Stimulated activated CD8-positive, alpha-beta memory T cell treated with anti-CD3 and anti-CD28 coated beads, Interleukin-7, amount 100 ng/mL, for 4 hours (primary cell): ENCODE measurements around the gene OR1I1.
"Not testable (repeated sequence)": the region's sequence is repeated elsewhere in the genome, so short reads cannot be mapped to it uniquely, and the experiment has no call there.

ENCODE experiments used
- DNase-seq, 2 donors: peaks; one replicate each; pipeline ENCODE4 v3.0.0-alpha.2; 2020; ENCODE audit warnings: low read depth in 2 of 2

Gene OR1I1

DNA sequence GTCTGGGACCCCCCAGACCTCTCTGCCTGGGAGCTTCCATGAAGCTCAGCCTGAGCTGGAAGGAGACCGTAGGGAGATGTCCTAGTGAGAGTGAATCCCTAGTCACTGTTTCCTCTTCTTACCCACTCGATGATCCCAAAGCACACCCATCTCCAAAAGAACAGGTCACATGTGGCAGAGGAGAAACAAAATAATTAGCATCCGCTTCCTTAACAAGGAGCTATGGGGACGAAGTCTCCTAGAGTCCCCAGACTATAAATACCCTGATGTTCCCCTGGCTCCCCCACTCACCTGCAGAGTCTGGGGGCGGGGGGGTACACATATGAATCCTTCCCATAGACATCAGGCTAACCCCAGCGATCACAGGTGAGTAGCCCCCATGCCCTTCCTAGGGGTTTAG is at the start of gene OR1I1:
Gene OR1I1, plus strand, starts transcription at position 301 of the 400 bp plus-strand sequence. CDS start 4,855 bp downstream, outside the sequence.
- no peak for DNase-seq

- no peak for DNase-seq
Measured at GRCh38 chr19:15035795-15036311, 46.2 kb upstream of the OR1I1 start.

GRCh38 chr19:15037586-15037985 is 44.4 kb upstream of the OR1I1 start:
- no peak for DNase-seq

DNA sequence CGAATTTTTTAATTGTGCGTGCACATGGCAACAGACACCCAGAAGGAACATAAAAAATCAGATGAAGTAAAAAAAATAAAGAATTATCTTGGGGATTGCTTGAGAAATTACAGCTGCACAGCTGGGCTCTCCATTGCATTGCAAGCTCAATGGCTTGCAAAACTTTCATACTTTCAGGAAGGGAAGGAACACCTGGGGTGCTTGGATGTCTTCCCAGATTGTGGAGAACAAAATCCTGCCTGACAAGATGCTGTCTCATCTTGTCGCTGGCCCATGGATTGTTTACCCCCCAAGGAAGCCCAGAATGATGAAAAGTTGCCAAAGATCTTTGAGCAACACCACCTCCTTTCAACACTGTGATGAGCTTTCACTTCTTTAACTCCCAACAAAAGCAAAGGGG is 43.7 kb upstream of the OR1I1 start:
- DNase-seq: no peak

DNA sequence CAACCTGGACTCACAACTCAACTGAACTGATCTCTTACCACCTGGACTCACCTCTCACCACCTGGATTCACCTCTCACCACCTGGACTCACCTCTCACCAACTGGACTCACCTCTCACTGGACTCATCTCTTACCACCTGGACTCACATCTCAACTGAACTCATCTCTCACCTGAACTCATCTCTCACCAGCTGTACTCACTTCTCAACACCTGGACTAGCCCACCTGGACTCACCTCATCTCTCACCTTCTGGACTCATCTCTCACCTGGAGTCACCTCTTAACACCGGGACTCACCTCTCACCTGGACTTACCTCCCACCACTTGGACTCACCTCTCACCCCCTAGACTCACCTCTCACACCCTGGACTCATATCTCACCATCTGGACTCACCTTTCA is 40.0 kb upstream of the OR1I1 start:
- no peak for DNase-seq

GRCh38 chr19:15042826-15043225 is 39.2 kb upstream of the OR1I1 start:
- DNase-seq: no peak

DNA sequence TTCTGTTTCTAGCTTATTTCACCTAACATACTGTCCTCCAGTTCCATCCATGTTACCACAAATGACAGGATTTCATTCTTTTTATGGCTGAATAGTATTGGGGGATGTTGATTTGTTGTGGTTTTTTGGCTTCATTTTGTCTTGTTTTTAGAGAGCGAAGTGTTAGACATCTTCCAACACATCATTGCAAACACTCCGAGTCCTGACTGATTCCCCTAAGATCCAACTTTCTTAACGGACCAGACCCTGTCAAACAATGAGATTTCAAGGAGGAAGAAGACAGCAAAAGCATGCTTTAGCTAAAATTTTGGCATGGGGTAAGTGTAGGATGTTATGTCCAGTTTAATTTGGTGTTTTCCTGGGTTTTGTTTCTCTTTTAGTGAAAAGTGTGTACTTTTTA is 36.5 kb upstream of the OR1I1 start:
- DNase-seq: no peak

GRCh38 chr19:15047680-15048079 is 34.3 kb upstream of the OR1I1 start:
- no peak for DNase-seq

GRCh38 chr19:15048128-15048527 is 33.9 kb upstream of the OR1I1 start:
- DNase-seq: no peak

GRCh38 chr19:15048885-15049541 is 33.0 kb upstream of the OR1I1 start, which contains the start of gene CASP14:
CASP14 (plus strand) TSS chr19:15049480; CDS start chr19:15052252, 2,772 bp downstream.
- DNase-seq: no peak

- no peak for DNase-seq
Measured at GRCh38 chr19:15050639-15051038, 31.4 kb upstream of the OR1I1 start.

DNA sequence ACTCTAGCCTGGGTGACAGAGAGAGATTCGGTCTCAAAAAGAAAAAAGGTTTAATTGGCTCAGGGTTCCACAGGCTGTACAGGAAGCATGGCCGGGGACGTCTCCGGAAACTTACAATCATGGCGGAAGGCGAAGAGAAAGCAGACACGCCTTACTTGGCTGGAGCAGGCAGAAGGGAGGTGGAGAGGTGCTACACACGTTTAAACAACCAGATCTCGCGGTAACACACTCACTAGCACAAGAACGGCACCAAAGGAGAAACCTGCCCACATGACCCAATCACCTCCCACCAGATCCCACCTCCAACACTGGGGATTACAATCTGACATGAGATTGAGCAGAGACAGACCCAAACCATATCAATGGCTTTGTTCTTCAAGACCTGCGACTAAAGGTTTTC is 20.0 kb upstream of the OR1I1 start:
- no peak for DNase-seq

DNA sequence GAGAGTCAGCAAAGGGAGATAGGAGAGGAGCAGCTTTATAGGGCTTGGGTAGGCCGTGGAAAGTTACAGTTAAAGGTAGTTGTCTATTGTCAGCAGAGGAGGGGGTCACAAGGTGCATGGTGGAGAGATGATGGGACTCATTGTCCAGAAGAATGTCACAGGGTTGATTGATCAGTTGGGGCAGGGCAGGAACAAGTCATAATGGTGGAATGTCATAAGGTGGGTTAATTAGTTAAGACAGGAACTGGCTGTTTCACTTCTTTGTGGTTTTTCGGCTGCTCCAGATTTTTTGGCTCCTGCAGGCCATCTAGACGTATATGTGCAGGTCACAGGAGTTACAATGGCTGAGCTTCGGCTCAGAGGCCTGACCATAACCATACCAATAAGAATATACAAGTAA is 11.6 kb upstream of the OR1I1 start:
- DNase-seq: not testable (repeated sequence)

DNA sequence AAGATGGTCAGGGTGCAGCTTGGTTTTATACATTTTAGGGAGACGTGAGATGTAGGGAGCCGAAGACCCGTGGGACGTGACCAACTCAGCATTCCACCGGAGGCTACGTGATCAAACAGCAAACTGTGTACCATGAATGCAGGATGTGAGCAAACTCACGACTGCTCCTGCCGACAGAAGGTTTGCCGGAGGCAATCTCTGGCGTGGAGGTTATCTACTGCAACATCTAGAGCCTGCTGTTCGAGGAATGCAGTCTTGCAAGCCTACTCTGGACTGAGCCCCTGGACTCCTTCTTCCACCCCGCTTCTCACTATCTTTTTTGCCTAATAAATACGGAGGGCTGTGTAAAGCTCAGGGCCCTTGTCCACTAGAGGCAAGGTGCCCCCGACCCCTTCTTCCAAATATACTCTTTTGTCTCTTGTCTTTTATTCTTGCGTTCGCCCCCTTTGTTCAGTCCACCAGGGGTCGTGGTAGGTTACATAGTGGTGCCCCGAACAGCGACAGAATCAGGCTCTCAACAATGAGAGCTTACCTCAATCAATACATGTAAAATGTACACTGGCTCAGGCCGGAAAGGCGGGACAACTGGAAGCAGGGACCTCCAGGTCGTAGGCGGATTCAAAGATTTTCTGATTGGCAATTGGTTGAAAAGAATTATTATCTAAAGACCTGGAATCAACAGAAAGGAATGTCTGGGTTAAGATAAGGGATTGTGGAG is 8.9 kb upstream of the OR1I1 start:
- no peak for DNase-seq

- no peak for DNase-seq
Measured at GRCh38 chr19:15074371-15074770, 7.6 kb upstream of the OR1I1 start.

GRCh38 chr19:15075806-15076205 is 6.2 kb upstream of the OR1I1 start:
- no peak for DNase-seq

GRCh38 chr19:15080002-15080401 is 2.0 kb upstream of the OR1I1 start:
- DNase-seq: not testable (repeated sequence)

GRCh38 chr19:15087182-15087581 is 5.2 kb downstream of the OR1I1 start:
- DNase-seq: no peak

DNA sequence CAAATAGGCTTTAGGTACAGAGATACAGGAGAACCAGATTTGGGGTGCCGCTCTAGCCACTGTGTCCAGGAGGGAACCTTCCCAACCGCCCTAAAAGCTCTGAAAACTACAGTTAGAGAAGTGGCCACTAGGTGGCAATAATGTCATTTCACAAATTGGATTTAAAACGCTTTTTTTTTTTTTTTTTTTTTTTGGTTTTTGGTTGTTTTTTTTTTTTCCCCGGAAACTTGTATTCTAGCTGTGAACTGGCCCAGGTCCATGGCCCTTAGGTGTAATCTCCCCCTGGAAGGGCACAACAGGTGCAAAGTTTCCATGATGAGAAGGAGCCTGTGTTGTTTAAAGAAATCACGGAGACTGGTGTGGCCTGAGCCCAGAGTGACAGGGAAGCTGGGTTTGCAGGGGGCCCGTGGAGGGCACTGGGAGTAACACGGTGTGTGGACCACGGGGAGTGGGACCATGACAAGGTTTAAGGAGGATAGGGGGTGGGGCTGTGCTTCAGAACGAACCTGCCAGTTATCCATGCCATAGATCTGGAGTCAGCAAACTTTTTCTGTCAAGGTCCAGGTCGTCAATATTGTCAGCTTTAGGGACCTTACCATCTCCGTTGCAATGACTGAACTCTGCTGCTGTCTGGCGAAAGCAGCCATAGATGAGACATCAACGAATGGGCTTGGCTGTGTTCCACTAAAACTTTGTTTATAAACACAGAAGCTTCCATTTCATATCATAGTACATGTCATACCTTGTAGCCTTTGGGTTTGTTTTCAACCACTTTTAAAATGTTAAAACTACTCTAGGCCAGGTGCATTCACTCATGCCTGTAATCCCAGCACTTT is 10.1 kb downstream of the OR1I1 start:
- DNase-seq: peak in 1 of 2 donors; percentile 6

DNA sequence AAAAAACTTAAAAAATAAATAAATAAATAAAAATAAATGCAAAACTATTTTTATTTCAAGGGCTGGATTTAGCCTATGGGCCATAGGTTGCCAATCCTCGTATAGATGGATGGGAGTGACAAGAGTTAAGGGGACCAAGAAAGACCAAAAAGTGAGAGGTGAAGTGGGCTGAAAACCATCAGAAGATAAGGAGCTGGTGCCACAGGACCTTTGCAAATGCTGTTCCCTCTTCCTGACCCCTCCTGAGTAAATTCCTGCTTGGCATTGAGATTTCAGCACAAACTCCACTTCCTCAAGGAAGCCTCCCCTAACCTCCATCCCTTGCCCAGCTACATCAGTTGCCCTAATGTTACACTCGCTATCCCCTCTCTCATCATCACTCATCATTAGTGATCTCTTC is 11.0 kb downstream of the OR1I1 start:
- no peak for DNase-seq

DNA sequence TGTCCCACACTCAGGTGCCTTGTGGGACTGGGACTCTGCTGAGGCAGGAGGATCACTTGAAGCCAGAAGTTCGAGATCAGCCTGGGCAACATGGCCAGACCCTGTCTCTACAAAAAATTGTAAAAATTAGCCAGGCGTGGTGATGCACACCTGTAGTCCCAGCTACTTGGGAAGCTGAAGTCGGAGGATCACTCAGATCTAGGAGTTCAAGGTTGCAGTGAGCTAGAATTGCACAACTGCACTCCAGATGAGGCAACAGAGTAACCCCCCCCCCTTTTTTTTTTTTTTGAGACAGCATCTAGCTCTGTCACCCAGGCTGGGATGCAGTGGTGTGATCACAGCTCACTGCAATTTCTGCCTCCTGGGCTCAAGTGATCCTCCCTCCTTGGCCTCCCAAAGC is 14.2 kb downstream of the OR1I1 start:
- no peak for DNase-seq

- not testable (repeated sequence) for DNase-seq
Measured at GRCh38 chr19:15097980-15098379, 16.0 kb downstream of the OR1I1 start.
